Pons (tissue), 1 donor: Measurements from ENCODE around the gene PSIP1.
"Not testable (repeated sequence)": the region's sequence is repeated elsewhere in the genome, so short reads cannot be mapped to it uniquely, and the experiment has no call there.

Experiments
- DNase-seq: peaks from one replicate; pipeline ENCODE4 v3.0.0-alpha.2; 2016; ENCODE audit warnings: low spot score

Gene PSIP1

GRCh38 chr9:15501803-15502202 is 9.0 kb downstream of the PSIP1 start:
- DNase-seq, result no peak

GRCh38 chr9:15501179-15501578 is 9.6 kb downstream of the PSIP1 start:
- DNase-seq, result no peak

- DNase-seq, result no peak
Measured at GRCh38 chr9:15499139-15499538, 11.6 kb downstream of the PSIP1 start.

- DNase-seq, result no peak
Measured at GRCh38 chr9:15498246-15498995, 12.3 kb downstream of the PSIP1 start.

GRCh38 chr9:15492485-15493150 is 18.2 kb downstream of the PSIP1 start:
- no peak for DNase-seq

- no peak for DNase-seq
Measured at GRCh38 chr9:15491950-15492349, 18.8 kb downstream of the PSIP1 start.

- DNase-seq, result peak; percentile 46
Measured at GRCh38 chr9:15485836-15486666, 24.7 kb downstream of the PSIP1 start.

- no peak for DNase-seq
Measured at GRCh38 chr9:15484802-15485201, 26.0 kb downstream of the PSIP1 start.

GRCh38 chr9:15482146-15482545 is 28.6 kb downstream of the PSIP1 start:
- no peak for DNase-seq

GRCh38 chr9:15480028-15480427 is 30.7 kb downstream of the PSIP1 start:
- no peak for DNase-seq

- no peak for DNase-seq
Measured at GRCh38 chr9:15475923-15476536, 34.7 kb downstream of the PSIP1 start.

- DNase-seq, result no peak
Measured at GRCh38 chr9:15469862-15470261, 40.9 kb downstream of the PSIP1 start.

- DNase-seq, result peak; percentile 13
Measured at GRCh38 chr9:15469406-15469805, 41.4 kb downstream of the PSIP1 start.

GRCh38 chr9:15468145-15468544 is 42.6 kb downstream of the PSIP1 start:
- DNase-seq, result no peak

- DNase-seq, result no peak
Measured at GRCh38 chr9:15461601-15462000, 49.2 kb downstream of the PSIP1 start.

GRCh38 chr9:15461056-15461455 is 49.7 kb downstream of the PSIP1 start:
- no peak for DNase-seq

GRCh38 chr9:15453956-15454355 is 56.8 kb downstream of the PSIP1 start:
- no peak for DNase-seq

GRCh38 chr9:15444141-15444540 is 66.6 kb downstream of the PSIP1 start:
- DNase-seq, result no peak

- DNase-seq, result not testable (repeated sequence)
Measured at GRCh38 chr9:15442264-15442663, 68.5 kb downstream of the PSIP1 start.

- not testable (repeated sequence) for DNase-seq
Measured at GRCh38 chr9:15441841-15442240, 68.9 kb downstream of the PSIP1 start.

GRCh38 chr9:15438891-15439290 is 71.9 kb downstream of the PSIP1 start:
- DNase-seq, result no peak

- DNase-seq, result no peak
Measured at GRCh38 chr9:15433661-15434060, 77.1 kb downstream of the PSIP1 start.
